Measurements from ENCODE around the gene PEPD. TPM values are rescaled to one million over a fixed set of nuclear protein-coding genes. Genes with fewer than 3 reads are reported as not detected.

PEPD gene
- total RNA-seq, 4 donors from 2014 or later, result 58.9 to 81.0 (median 70.7) TPM

GRCh38 chr19:33529094-33529676, 7.6 kb upstream of the PEPD start:
- 65 to 79% methylated on average over 10 to 12 of the region's 12 CpGs for WGBS, 2 donors
- TF ChIP-seq CTCF (IDR thresholded peaks at IDR 0.05), result no peak
- no peak for DNase-seq (ENCODE audit: low spot score in 2 of 2)
- intact Hi-C loops (cut with DNase I; ENCODE audit: low total_unique reads), result no loop called here
- no peak overlapping the region for H3K4me3 ChIP-seq (ENCODE audit: low read depth, poor library complexity, severe bottlenecking)

GRCh38 chr19:33528404-33528803, 6.8 kb upstream of the PEPD start:
- WGBS, 2 donors, result 83 to 88% methylated on average over 2 of the region's 2 CpGs
- intact Hi-C loops (cut with DNase I; ENCODE audit: low total_unique reads), result no loop called here

GRCh38 chr19:33527125-33527524, 5.5 kb upstream of the PEPD start:
- no peak for TF ChIP-seq POLR2A (IDR thresholded peaks at IDR 0.05)
- no peak for TF ChIP-seq CTCF (IDR thresholded peaks at IDR 0.05)
- no peak overlapping the region for H3K4me3 ChIP-seq (ENCODE audit: low read depth, poor library complexity, severe bottlenecking)
- intact Hi-C loops (cut with DNase I; ENCODE audit: low total_unique reads), result no loop called here
- 42 to 57% methylated on average over 2 of the region's 2 CpGs for WGBS, 2 donors
- no peak for DNase-seq (ENCODE audit: low spot score in 2 of 2)

More at GRCh38 chr19:33528404-33528803, 6.8 kb upstream of the PEPD start:
- TF ChIP-seq POLR2A (IDR thresholded peaks at IDR 0.05) (no peak), CTCF (IDR thresholded peaks at IDR 0.05) (no peak)
- H3K4me3 ChIP-seq (ENCODE audit: low read depth, poor library complexity, severe bottlenecking), result no peak overlapping the region
- DNase-seq (ENCODE audit: low spot score in 2 of 2), result no peak

- no peak for TF ChIP-seq POLR2A (IDR thresholded peaks at IDR 0.05)
- TF ChIP-seq CTCF (IDR thresholded peaks at IDR 0.05), result no peak
- WGBS, 2 donors, result 62 to 63% methylated on average over 17 of the region's 17 CpGs
- DNase-seq (ENCODE audit: low spot score in 2 of 2), result no peak
- H3K4me3 ChIP-seq (ENCODE audit: low read depth, poor library complexity, severe bottlenecking), result no peak overlapping the region
- intact Hi-C loops (cut with DNase I; ENCODE audit: low total_unique reads), result no loop called here
Observed at GRCh38 chr19:33524024-33524664, 2.6 kb upstream of the PEPD start.

- no peak for DNase-seq (ENCODE audit: low spot score in 2 of 2)
- H3K4me3 ChIP-seq (ENCODE audit: low read depth, poor library complexity, severe bottlenecking), result no peak overlapping the region
- intact Hi-C loops (cut with DNase I; ENCODE audit: low total_unique reads), result no loop called here
- TF ChIP-seq POLR2A (IDR thresholded peaks at IDR 0.05) (no peak), CTCF (IDR thresholded peaks at IDR 0.05) (no peak)
- 40 to 57% methylated on average over 2 of the region's 2 CpGs for WGBS, 2 donors
Observed at GRCh38 chr19:33523167-33523566, 1.6 kb upstream of the PEPD start.

GRCh38 chr19:33522371-33522662, 726 bp upstream of the PEPD start:
- TF ChIP-seq CTCF (IDR thresholded peaks at IDR 0.05) (no peak), POLR2A (IDR thresholded peaks at IDR 0.05) (no peak)
- intact Hi-C loops (cut with DNase I; ENCODE audit: low total_unique reads), result no loop called here
- no peak for DNase-seq (ENCODE audit: low spot score in 2 of 2)
- no peak overlapping the region for H3K4me3 ChIP-seq (ENCODE audit: low read depth, poor library complexity, severe bottlenecking)
- 59 to 73% methylated on average over 5 of the region's 5 CpGs for WGBS, 2 donors
